Neural crest cell (in vitro differentiated cells): Measurements from ENCODE around the gene METTL25B. TPM values are rescaled to one million over a fixed set of nuclear protein-coding genes. Genes with fewer than 3 reads are reported as not detected.

Experiments
- DNase-seq: peaks from one replicate; pipeline ENCODE4 v3.0.0; 2021; ENCODE audit warnings: low read depth, mixed read lengths, low spot score
- H3K27ac Mint-ChIP-seq: one replicate; pipeline ENCODE4 v1.8.0; 2021; ENCODE audit warnings: mild to moderate bottlenecking, mixed read lengths; ENCODE audit not compliant: unreplicated experiment
- H3K27me3 Mint-ChIP-seq: 2 replicates; pipeline ENCODE4 v1.8.0; 2021; ENCODE audit warnings: low read depth, mild to moderate bottlenecking, mixed read lengths
- H3K36me3 Mint-ChIP-seq: 2 replicates; pipeline ENCODE4 v1.8.0; 2021; ENCODE audit warnings: low read depth, mild to moderate bottlenecking, mixed read lengths
- H3K4me1 Mint-ChIP-seq: 2 replicates; pipeline ENCODE4 v1.8.0; 2021; ENCODE audit warnings: mixed read lengths
- H3K4me3 Mint-ChIP-seq: one replicate; pipeline ENCODE4 v1.8.0; 2021; ENCODE audit warnings: mild to moderate bottlenecking, mixed read lengths
- H3K9me3 Mint-ChIP-seq: 2 replicates; pipeline ENCODE4 v1.8.0; 2021; ENCODE audit warnings: mixed read lengths
- CTCF ChIP-seq: fragments of 200-600 bp; sonication (generic); conservative IDR thresholded peaks from 2 replicates; pipeline ENCODE4 v1.5.0; 2021; ENCODE audit warnings: antibody characterized with exemption, mild to moderate bottlenecking
- total RNA-seq: library from RNA; stranded (reverse); gene quantifications from 2 replicates; pipeline ENCODE4 v1.2.1, GENCODE V29; 2021

The METTL25B gene
- total RNA-seq, 1 donor from 2014 or later, result 33.0 TPM

DNA sequence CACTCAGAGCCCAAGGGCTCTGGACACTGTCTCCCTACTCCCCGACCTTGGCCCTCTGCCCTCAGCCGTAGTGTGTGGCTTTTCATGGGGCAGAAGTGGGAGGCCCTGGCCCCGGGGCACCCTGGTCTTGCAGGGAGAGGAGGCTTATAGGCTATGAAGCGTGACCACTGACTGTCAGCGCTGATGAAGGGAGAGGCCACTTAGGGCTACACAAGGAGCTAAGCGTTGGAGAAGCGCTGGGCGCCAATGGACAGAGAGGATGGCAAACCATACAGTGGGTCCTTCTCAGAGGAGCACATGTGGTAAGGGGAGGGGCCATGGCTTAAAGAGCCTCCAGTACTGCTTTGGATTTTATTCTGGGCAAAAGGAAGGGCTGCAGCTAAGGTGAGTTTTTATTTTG, 30.8 kb upstream of the METTL25B start:
- Mint-ChIP-seq H3K27ac (peak overlapping the region; percentile 3), H3K4me3 (peak overlapping the region; percentile 73), H3K36me3 (peaks cover 26% of the 10 kb centered on the region), H3K27me3 (peaks cover 11% of the 10 kb centered on the region), H3K9me3 (no peaks in the 10 kb centered on the region), H3K4me1 (peaks cover 68% of the 10 kb centered on the region)
- no peak for TF ChIP-seq CTCF
- no peak for DNase-seq

DNA sequence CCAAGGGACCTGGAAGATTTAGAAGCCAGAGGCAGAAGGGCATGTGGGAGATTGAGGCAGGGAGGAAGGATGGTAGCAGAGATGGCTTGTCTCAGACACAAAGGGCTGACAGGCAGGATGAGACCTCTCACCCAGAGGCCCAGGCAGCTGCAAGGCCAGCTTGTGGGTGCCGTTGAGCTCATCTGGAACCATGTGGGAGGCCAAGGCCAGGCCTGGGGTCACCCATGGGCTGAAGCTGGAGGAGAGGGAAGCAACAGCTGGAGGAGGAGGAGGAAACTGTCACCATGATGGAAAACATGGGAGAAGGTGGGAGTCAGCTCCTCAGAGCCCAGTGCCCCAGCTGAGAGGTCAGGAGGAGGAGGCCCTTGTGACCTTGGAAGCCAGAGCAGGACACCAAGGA, 29.3 kb upstream of the METTL25B start:
- H3K4me1 Mint-ChIP-seq, result peaks cover 68% of the 10 kb centered on the region
- peak overlapping the region; percentile 83 for H3K27ac Mint-ChIP-seq
- no peak for DNase-seq
- no peak for TF ChIP-seq CTCF
- no peaks in the 10 kb centered on the region for H3K9me3 Mint-ChIP-seq
- H3K36me3 Mint-ChIP-seq, result peaks cover 26% of the 10 kb centered on the region
- peaks cover 8% of the 10 kb centered on the region for H3K27me3 Mint-ChIP-seq
- H3K4me3 Mint-ChIP-seq, result peak overlapping the region; percentile 77

DNA sequence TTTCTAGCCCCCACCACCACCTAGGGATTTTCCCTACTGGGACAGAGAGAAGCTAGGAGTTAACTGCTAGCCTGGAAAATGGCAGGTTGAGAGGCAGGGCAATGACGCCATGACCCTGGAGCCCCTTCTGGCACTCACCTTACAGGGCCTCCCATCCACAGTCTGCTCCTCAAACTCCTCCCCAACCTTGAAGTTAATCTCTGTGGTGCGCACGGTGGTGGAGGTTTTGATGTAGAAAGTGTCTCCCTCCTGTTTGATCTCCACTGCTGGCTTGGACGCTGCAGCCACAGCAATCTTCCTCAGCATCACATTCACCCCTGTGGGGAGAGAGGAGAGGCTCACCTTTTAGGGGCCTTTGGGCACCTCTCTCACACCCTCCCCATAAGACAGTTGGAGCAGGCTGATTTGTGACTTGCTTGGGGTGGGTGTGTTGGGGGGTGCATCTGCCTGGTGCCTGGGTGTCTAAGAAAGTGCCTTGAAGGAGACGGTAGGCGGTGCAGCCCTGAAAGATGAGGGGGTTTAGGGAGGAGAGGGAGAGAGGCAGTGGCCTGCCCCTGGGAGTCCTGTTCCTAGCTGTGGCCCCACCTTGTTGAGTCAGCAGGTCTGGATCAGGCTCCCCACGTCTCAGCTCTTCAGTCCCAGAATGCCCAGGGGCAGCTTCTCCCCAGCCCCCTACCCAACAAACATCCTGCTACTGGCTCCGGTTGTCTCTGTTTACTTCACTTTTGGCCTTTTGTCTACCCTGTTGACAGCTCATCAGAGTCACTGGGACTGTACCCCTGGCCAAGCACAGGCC, 27.3 kb upstream of the METTL25B start:
- Mint-ChIP-seq H3K36me3 (peaks cover 26% of the 10 kb centered on the region), H3K27me3 (peaks cover 21% of the 10 kb centered on the region), H3K4me3 (peak overlapping the region; percentile 72), H3K4me1 (peaks cover 71% of the 10 kb centered on the region), H3K27ac (peak overlapping the region; percentile 50), H3K9me3 (no peaks in the 10 kb centered on the region)
- no peak for DNase-seq
- no peak for TF ChIP-seq CTCF

DNA sequence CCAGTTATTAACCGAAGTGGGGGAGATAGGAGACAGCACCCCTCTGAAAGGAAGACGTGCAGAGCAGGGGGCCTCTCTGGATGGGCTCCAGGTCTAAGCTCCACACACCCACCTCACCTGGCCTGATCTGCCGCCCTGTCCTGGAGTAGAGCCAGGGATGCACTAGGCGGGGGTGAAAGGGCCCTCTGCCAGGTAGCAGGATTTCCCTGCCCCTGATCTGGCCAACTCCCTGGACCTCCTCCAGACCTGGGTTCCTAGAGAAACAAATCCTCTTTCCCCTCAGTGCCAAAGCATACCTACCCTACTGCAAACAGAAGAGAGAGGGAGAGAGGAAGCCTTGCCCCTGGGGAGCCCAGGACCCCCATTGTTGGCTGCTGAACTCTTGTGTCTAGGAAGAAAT, 24.9 kb upstream of the METTL25B start:
- Mint-ChIP-seq H3K9me3 (no peaks in the 10 kb centered on the region), H3K27ac (no peak overlapping the region), H3K36me3 (peaks cover 22% of the 10 kb centered on the region), H3K4me1 (peaks cover 77% of the 10 kb centered on the region), H3K27me3 (peaks cover 29% of the 10 kb centered on the region), H3K4me3 (peak overlapping the region; percentile 95)
- no peak for TF ChIP-seq CTCF
- no peak for DNase-seq

GRCh38 chr1:156703741-156704140, 24.5 kb upstream of the METTL25B start:
- no peak for DNase-seq
- no peak for TF ChIP-seq CTCF
- H3K9me3 Mint-ChIP-seq, result no peaks in the 10 kb centered on the region

More at GRCh38 chr1:156703741-156704140, 24.5 kb upstream of the METTL25B start:
- peak overlapping the region; percentile 86 for H3K27ac Mint-ChIP-seq
- peaks cover 79% of the 10 kb centered on the region for H3K4me1 Mint-ChIP-seq
- peaks cover 33% of the 10 kb centered on the region for H3K27me3 Mint-ChIP-seq
- H3K4me3 Mint-ChIP-seq, result peak overlapping the region; percentile 95
- H3K36me3 Mint-ChIP-seq, result peaks cover 18% of the 10 kb centered on the region
